A549 treated with DMSO at 1 μM for 4 hours (cell line): ENCODE results near the gene NT5C3B. TPM values are rescaled to one million over a fixed set of nuclear protein-coding genes. Genes with fewer than 3 reads are reported as not detected.

Source experiments
- total RNA-seq: library from RNA; stranded (reverse); fragments of 200-300 nt; extraction: Qiagen RNA extraction; gene quantifications from 5 replicates; pipeline ENCODE4 v1.2.3, GENCODE V29; 2022; ENCODE audit warnings: low read depth

The NT5C3B gene
- 104 to 117 TPM (median 110 TPM) in 5 replicates for total RNA-seq

GRCh38 chr17:41835800-41836549, at the start of gene NT5C3B:
NT5C3B (minus strand) TSS chr17:41836232; CDS start chr17:41836193, 39 bp downstream.

DNA sequence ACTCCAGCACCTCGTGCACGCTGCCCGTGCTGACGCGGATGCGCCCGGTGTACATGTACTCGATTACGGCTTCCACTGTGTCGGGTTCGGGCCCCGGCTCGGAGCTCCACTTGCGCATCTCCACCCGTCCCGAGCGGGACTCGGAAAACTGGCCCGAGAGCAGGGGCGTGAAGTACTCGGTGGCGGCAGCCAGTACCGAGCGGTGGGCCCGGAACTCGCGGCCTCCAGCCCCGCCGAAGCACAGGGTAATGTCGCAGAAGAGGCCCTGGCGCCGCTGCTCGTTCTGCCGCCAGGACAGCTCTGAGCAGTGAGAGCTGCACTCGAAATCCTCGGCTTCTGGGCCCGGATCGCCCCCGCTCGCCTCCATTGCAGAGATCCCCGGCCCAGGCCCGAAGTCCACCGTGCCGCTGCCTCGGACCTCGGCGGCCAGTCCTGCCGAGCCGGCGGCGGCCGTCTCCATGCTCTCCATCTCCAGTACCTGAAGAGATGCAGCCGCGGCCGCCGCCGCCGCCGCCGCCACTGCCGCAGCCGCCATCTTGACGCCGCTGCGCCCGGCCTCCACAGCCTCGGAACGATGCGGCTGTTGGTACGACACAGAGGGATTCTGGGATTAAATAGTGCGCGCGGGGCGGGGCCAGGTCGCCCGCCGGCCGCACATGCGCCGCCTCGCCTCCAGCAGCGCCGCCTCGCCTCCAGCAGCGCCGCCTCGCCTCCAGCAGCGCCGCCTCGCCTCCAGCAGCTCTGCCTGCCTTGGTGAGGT, 29.0 kb upstream of the NT5C3B start, which contains the start of gene KLHL11:
TSS of gene KLHL11 (minus strand) at position 588 of the 760 bp plus-strand sequence. CDS start at position 535, 53 bp downstream.

GRCh38 chr17:41837761-41838538, 1.9 kb upstream of the NT5C3B start, which contains the start of gene KLHL10:
KLHL10 (plus strand) TSS chr17:41837825; CDS start chr17:41837933, 108 bp downstream.

DNA sequence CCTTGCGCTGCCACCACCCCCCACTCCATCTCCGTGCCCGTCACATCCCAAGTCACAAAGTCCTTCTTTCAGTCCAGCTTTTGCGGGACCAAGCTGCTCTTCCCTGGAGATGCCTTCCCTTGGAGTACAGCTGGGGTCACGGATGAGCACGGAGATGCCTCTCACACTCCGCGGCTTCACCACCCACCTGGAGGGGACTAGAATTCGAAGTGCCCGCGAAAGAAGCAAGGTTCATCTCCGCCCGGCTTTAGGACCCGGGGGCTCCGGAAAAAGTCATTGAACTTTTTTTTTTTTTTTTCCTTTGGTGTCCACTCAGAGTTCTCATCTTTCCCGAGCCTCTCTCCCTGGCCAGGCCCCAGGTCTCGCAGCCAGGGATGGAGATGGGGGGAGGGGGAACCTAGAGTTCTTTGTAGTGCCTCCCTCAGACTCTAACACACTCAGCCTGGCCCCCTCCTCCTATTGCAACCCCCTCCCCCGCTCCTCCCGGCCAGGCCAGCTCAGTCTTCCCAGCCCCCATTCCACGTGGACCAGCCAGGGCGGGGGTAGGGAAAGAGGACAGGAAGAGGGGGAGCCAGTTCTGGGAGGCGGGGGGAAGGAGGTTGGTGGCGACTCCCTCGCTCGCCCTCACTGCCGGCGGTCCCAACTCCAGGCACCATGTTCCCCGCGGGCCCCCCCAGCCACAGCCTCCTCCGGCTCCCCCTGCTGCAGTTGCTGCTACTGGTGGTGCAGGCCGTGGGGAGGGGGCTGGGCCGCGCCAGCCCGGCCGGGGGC, 23.5 kb downstream of the NT5C3B start, which contains the start of gene FKBP10:
TSS of gene FKBP10 (plus strand) at position 624 of the 771 bp plus-strand sequence. CDS start at position 655, 31 bp downstream.

GRCh38 chr17:41811549-41812380, 24.3 kb downstream of the NT5C3B start, which contains the start of gene P3H4:
P3H4 (minus strand) TSS chr17:41811949; CDS start chr17:41811915, 34 bp downstream.

GRCh38 chr17:41786227-41787020, 49.6 kb downstream of the NT5C3B start, which contains the start of gene JUP:
JUP (minus strand) TSS chr17:41786711; CDS start chr17:41771854, 14,857 bp downstream.

Other genes with a start within 250 kb of the NT5C3B start
- 0.08 to 0.36 TPM (median 0.15 TPM) in 4 of 5 replicates, not detected in the other for gene KRT14, start 249.3 kb downstream of the NT5C3B start, total RNA-seq
- gene KRT16, start 223.5 kb downstream of the NT5C3B start, total RNA-seq = 0.27 to 0.88 TPM (median 0.77 TPM) in 5 replicates
- gene KRT17, start 211.7 kb downstream of the NT5C3B start, total RNA-seq = 0.81 to 1.3 TPM (median 0.97 TPM) in 5 replicates
- gene EIF1, start 147.3 kb downstream of the NT5C3B start, total RNA-seq = 1,132 to 1,691 TPM (median 1,434 TPM) in 5 replicates
- gene GAST, start 123.9 kb downstream of the NT5C3B start, total RNA-seq = 0.23 to 0.57 TPM (median 0.26 TPM) in 3 of 5 replicates, not detected in the others
- gene HAP1, start 101.6 kb downstream of the NT5C3B start, total RNA-seq = 1.1 to 2.1 TPM (median 1.7 TPM) in 5 replicates
- gene JUP, start 49.5 kb downstream of the NT5C3B start, total RNA-seq = 90.4 to 127 TPM (median 110 TPM) in 5 replicates
- 35.3 to 39.9 TPM (median 36.1 TPM) in 5 replicates for gene P3H4, start 24.3 kb downstream of the NT5C3B start, total RNA-seq
- gene FKBP10, start 23.2 kb downstream of the NT5C3B start, total RNA-seq = 95.7 to 118 TPM (median 108 TPM) in 5 replicates
- 0.05 to 0.22 TPM (median 0.10 TPM) in 5 replicates for gene KLHL10, start 1.6 kb upstream of the NT5C3B start, total RNA-seq
- gene KLHL11, start 29.2 kb upstream of the NT5C3B start, total RNA-seq = 3.3 to 5.4 TPM (median 4.7 TPM) in 5 replicates
- 286 to 343 TPM (median 313 TPM) in 5 replicates for gene ACLY, start 82.7 kb upstream of the NT5C3B start, total RNA-seq
- 1.1 to 1.7 TPM (median 1.4 TPM) in 5 replicates for gene ODAD4, start 94.4 kb upstream of the NT5C3B start, total RNA-seq
- 63.1 to 79.7 TPM (median 74.2 TPM) in 5 replicates for gene CNP, start 130.6 kb upstream of the NT5C3B start, total RNA-seq
- gene DNAJC7, start 181.2 kb upstream of the NT5C3B start, total RNA-seq = 106 to 129 TPM (median 121 TPM) in 5 replicates
- gene NKIRAS2, start 183.9 kb upstream of the NT5C3B start, total RNA-seq = 44.0 to 50.4 TPM (median 47.4 TPM) in 5 replicates
- 0.52 to 0.77 TPM (median 0.63 TPM) in 5 replicates for gene C17orf113, start 214.4 kb upstream of the NT5C3B start, total RNA-seq